Measurements from ENCODE around the gene ADAM10. TPM values are rescaled to one million over a fixed set of nuclear protein-coding genes. Genes with fewer than 3 reads are reported as not detected.
A peak's percentile ranks its signal among the peaks of the same experiment; 100 is the strongest.

ADAM10 gene
- total RNA-seq, 3 donors from 2014 or later, result 53.8 to 113 (median 78.3) TPM

GRCh38 chr15:58732625-58733363, 16.7 kb downstream of the ADAM10 start:
- H3K27ac ChIP-seq, result no peak overlapping the region
- no peaks in the 10 kb centered on the region for H3K4me1 ChIP-seq
- no peaks in the 10 kb centered on the region for H3K27me3 ChIP-seq
- TF ChIP-seq POLR2A (IDR thresholded peaks at IDR 0.05), result no peak
- no peak for TF ChIP-seq CTCF (IDR thresholded peaks at IDR 0.05)
- TF ChIP-seq POLR2AphosphoS5 (IDR thresholded peaks at IDR 0.05), result no peak
- H3K36me3 ChIP-seq, result no peaks in the 10 kb centered on the region
- DNase-seq (ENCODE audit: low spot score in 2 of 2), result no peak
- intact Hi-C loops (cut with DNase I; ENCODE audit: low total_unique reads), result no loop called here
- no peak overlapping the region for H3K4me3 ChIP-seq
- H3K9me3 ChIP-seq, result no peaks in the 10 kb centered on the region

- H3K27ac ChIP-seq, result no peak overlapping the region
These were observed 17.6 kb downstream of the ADAM10 start for GRCh38 chr15:58731756-58732535.

GRCh38 chr15:58726867-58727266, 22.6 kb downstream of the ADAM10 start:
- no peaks in the 10 kb centered on the region for H3K9me3 ChIP-seq
- no peak overlapping the region for H3K27ac ChIP-seq
- no peak for TF ChIP-seq CTCF (IDR thresholded peaks at IDR 0.05)
- TF ChIP-seq POLR2A (IDR thresholded peaks at IDR 0.05), result no peak
- no peak for TF ChIP-seq POLR2AphosphoS5 (IDR thresholded peaks at IDR 0.05)
- H3K4me1 ChIP-seq, result no peaks in the 10 kb centered on the region
- no peaks in the 10 kb centered on the region for H3K36me3 ChIP-seq
- H3K4me3 ChIP-seq, result no peak overlapping the region
- intact Hi-C loops (cut with DNase I; ENCODE audit: low total_unique reads), result no loop called here
- H3K27me3 ChIP-seq, result no peaks in the 10 kb centered on the region
- DNase-seq (ENCODE audit: low spot score in 2 of 2), result no peak

More at GRCh38 chr15:58731756-58732535, 17.6 kb downstream of the ADAM10 start:
- intact Hi-C loops (cut with DNase I; ENCODE audit: low total_unique reads), result no loop called here
- no peak for DNase-seq (ENCODE audit: low spot score in 2 of 2)
- Histone ChIP-seq H3K4me1 (no peaks in the 10 kb centered on the region), H3K4me3 (no peak overlapping the region), H3K27me3 (no peaks in the 10 kb centered on the region), H3K36me3 (no peaks in the 10 kb centered on the region), H3K9me3 (no peaks in the 10 kb centered on the region)
- TF ChIP-seq CTCF (IDR thresholded peaks at IDR 0.05), result no peak
- no peak for TF ChIP-seq POLR2AphosphoS5 (IDR thresholded peaks at IDR 0.05)
- no peak for TF ChIP-seq POLR2A (IDR thresholded peaks at IDR 0.05)

DNA sequence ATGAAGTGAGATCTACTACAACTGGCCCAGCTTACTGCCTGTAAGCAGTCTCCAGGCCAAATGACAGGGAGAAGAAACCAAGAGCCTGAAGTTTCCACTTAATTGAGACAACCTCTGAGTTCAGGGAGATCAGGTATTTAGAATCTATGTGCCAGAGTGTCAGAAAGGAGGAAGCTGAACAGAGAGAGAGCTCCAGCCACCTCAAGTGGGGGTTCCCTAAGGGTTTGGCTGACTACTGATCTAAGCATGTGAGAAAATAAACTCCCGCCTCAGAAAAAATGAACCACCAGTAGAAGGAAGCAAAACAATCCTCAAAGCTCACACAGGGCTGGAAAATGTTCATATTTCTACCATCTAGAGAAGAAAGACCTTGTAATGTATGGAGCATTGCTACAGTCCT, 25.0 kb downstream of the ADAM10 start:
- no peaks in the 10 kb centered on the region for H3K27me3 ChIP-seq
- H3K27ac ChIP-seq, result peak overlapping the region in 1 of 2 donors; percentile 61
- H3K36me3 ChIP-seq, result no peaks in the 10 kb centered on the region
- H3K9me3 ChIP-seq, result no peaks in the 10 kb centered on the region
- DNase-seq (ENCODE audit: low spot score in 2 of 2), result no peak
- H3K4me1 ChIP-seq, result no peaks in the 10 kb centered on the region
- intact Hi-C loops (cut with DNase I; ENCODE audit: low total_unique reads), result no loop called here
- no peak overlapping the region for H3K4me3 ChIP-seq
- TF ChIP-seq POLR2A (IDR thresholded peaks at IDR 0.05), result no peak
- no peak for TF ChIP-seq CTCF (IDR thresholded peaks at IDR 0.05)
- TF ChIP-seq POLR2AphosphoS5 (IDR thresholded peaks at IDR 0.05), result no peak

DNA sequence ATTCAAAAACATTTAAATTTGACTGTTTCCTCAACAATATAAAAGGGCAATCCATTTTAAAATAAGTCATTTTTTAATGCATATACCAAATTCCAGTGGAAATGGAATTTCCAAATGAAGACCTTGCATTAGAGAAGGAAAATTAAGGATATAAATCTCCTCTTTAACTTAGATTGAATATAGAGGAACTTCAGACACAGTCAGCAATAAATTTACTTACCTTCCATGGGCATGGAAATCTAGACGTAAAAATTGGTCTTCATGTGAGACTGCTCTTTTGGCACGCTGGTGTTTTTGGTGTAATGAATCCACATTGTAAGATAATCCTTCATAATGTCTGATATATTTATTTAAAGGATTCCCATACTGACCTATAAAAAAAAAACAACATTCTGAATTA, 32.1 kb downstream of the ADAM10 start:
- no peaks in the 10 kb centered on the region for H3K27me3 ChIP-seq
- H3K9me3 ChIP-seq, result no peaks in the 10 kb centered on the region
- no peak for TF ChIP-seq CTCF (IDR thresholded peaks at IDR 0.05)
- no peaks in the 10 kb centered on the region for H3K4me1 ChIP-seq
- intact Hi-C loops (cut with DNase I; ENCODE audit: low total_unique reads), result no loop called here
- no peak overlapping the region for H3K4me3 ChIP-seq
- no peak overlapping the region for H3K27ac ChIP-seq
- no peak for DNase-seq (ENCODE audit: low spot score in 2 of 2)
- H3K36me3 ChIP-seq, result no peaks in the 10 kb centered on the region

All from breast epithelium (tissue), 4 donors.